CD4-positive, alpha-beta T cell treated with Interleukin-17A for 1 hour (primary cell): ENCODE results near the gene MAGEF1.

Experiments used
- DNase-seq: peaks from one replicate; pipeline ENCODE4 v3.0.0-alpha.2; 2020

Gene MAGEF1, protein sequence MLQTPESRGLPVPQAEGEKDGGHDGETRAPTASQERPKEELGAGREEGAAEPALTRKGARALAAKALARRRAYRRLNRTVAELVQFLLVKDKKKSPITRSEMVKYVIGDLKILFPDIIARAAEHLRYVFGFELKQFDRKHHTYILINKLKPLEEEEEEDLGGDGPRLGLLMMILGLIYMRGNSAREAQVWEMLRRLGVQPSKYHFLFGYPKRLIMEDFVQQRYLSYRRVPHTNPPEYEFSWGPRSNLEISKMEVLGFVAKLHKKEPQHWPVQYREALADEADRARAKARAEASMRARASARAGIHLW

DNA sequence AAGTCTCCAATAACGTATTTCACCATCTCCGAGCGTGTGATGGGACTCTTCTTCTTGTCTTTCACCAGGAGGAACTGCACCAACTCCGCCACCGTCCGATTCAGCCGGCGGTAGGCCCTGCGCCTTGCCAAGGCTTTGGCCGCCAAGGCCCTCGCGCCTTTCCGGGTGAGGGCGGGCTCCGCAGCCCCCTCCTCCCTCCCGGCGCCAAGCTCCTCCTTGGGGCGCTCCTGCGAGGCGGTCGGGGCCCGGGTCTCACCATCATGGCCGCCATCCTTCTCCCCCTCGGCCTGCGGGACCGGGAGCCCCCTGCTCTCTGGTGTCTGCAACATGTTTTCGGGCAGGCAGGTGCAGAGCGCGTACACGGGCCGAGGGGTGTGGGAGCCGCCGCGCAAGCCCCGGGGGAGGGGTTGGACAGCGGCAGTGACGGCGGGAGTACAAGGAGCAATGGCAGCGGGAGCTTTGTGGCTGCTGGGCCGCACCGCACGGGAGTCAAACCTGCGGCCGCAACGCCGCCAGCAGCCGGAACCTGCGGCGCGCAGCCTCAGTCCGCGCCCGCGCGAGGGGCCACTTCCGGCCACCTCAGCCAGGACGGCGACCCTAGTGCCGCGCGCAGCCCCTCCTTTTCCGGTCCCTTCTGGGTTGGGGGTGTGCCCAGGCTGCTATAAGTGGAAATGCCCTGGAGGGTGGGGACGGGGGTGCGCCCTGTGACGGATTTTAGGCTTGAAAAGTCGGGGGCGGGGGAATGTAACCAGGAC, at the start of gene MAGEF1:
Gene MAGEF1 (minus strand): TSS at position 572 of the 755 bp plus-strand sequence. CDS start 243 bp downstream, at position 329.
- peak; percentile 74 for DNase-seq

DNA sequence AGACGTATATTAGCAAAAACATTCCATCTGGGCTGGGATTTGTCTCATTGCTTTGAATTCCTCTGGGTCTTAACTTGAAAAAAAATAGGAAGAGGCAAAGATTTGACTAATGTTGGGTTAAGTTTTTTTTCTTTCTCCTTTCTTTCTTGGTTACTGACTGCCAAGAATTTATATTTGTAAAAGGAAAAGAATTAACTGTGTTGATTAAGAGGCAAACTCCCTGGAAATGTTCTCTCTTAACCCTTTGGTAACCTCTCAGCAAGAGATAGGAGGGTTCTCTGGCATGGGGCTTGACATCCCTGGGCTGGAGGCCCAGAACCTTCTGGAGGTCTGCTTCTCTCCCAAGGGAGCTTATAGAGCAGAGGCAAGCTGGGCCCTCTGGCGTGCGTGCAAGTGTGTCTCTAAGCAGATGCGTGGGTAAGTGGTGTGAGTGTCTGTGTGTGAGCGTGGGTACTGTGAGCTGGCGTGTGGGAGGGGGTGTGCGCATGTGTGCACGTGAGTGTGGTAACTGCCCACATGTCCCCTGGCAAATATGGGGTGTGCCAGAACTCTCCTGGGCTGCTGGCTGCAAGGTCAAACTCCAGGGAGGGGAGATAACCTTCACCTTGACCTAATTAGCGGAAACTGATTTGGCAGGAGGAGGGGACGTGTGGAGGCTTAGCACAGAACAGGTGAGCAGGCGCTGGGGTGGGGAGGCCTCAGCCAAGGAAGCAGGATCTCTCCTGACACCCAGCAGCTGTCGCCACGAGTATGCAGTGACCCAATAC, 49.4 kb upstream of the MAGEF1 start:
- no peak for DNase-seq

DNA sequence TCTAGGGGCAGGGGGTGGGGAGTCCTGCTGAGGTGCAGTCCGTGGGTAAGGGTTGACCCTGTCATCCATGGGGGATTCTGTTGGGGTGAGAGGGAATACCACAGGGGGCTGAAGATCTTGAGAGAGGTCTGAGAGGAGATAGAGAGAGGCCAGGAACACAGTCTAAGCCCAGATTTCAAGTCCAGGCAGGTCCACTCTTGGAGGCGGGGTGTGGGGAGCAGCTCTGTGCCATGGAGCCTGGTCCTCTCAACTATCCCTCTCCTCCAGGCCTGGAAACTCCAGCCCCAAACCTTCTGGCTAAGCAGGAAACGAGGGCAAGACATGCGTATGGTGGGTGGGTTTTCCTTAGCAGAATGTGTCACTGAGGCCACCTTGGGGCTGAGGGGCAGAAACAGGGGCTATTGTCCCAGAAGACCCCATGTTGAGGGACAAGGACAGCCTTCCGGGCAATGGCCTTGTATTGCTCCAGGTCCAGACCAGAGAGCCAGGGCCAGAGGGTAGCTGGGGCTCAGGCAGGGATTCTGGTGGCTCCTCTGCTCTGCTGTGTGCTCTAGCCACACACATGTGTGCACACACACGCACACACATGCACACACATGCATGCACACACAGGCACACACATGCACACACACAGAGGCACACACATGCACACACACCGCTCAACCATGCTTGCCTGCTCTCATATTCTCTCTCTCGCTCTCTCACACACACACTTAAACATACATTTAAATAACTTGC, 48.6 kb upstream of the MAGEF1 start:
- no peak for DNase-seq

DNA sequence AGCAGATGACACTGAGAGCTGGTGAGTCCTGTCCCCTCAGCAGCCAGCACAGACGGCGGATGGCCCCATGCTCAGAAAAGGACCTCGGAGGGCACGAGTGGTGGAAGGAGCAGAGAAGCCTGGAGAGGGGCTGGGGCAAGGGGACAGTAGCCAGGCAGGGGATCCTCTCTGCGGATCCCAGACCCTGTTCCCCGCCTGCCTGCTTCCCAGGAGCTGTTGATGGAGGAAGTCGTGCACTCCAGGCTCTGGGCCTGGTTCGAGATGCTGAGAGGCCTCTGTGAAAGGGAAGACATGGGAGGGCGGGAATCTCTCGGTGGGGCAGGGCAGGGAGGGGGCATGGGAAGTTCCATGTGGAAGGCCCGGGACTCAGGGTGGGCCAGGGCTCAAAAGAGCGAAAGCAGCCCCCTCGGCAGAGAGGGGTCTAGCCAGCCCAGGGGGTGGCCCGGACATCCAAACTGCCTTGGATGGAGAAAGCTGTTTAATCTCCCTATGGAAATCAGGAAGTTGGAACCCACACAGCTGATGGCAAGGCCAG, 47.9 kb upstream of the MAGEF1 start:
- no peak for DNase-seq

DNA sequence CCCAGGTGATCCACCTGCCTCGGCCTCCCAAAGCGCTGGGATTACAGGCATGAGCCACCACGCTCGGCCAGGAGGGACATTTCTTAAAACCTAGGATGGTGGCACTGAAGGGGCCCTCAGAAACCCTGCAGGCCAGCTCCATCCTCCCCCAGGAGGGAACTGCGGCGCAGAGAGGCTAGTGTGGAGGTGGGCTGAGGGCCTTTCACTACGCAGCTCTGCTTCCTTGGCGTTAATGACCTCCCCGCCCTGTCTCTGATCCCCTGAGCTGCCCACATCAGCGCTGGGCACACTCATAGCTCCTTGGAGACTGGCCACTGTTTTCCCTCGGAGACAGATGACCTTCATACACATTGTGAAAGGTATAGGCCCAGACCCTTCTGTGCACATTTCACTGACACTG, 46.2 kb upstream of the MAGEF1 start:
- DNase-seq: no peak

DNA sequence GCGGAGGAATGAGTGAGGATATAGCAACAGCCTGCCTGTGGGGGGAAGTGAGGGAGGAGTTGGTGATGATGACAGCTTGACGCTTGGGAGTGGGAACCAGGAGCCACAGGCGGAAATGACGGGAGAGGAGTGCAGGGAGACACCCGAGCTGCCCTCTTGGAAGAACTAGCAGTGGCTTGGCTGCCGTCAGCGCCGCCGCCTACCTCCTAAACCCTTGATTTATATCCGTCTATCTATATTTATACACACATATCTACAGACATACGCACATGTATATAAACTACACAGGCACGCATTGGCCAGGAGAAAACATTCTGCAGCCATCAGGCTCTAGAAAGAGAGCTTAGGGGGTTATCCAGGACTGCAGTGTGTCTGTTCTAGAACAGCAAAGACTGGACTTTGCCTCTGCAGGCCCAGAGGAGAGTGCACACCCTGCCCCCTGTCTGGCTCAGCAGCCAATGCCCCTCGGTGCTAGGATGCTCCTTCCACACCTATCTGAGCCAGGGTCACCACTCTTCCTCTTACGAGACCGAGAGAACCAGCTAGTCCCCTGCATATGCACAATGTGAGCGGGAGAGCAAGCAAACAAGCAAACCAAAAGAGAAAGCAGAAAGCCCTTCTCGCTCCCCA, 45.3 kb upstream of the MAGEF1 start:
- no peak for DNase-seq

DNA sequence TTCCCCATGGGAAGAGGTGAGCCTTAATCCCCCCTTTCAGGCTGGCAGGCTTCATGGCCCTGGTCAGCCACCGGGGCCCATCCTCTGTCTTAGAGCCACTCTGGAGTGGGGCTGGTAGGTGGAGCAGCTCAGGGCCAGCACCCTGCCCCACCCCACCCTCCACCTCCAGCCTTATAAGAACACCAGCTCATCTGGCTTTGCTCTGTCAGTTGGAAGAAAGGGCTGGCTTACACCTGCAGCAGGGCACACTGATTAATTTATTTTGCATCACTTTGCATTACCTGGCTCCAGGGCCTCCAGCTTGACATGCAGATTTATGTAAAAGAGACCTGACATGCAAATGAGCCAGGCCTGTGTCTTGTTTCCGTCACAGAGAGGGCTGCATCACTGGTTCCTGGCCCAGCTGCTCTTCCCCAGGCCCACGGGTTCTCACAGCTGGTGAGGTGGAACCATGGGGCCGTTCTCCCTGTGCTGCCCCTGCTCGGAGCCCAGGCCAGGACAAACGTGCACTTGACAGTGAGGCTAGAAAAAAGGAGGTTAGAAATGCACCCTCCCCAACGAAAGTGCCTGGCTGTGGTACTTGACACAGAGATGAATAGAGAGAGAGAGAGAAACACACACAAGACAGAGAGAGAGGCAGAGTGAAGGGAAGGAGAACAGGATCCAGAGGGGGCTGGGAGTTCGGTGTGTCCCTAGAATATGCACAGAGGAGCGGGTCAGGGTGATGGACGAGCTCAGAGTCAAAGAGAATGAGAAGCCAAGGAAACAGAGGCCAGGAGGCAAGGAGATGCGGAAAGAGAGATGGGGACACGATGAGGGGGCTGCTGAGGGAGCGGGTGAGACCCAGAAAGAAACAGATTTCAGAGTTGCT, 44.5 kb upstream of the MAGEF1 start:
- DNase-seq: no peak

DNA sequence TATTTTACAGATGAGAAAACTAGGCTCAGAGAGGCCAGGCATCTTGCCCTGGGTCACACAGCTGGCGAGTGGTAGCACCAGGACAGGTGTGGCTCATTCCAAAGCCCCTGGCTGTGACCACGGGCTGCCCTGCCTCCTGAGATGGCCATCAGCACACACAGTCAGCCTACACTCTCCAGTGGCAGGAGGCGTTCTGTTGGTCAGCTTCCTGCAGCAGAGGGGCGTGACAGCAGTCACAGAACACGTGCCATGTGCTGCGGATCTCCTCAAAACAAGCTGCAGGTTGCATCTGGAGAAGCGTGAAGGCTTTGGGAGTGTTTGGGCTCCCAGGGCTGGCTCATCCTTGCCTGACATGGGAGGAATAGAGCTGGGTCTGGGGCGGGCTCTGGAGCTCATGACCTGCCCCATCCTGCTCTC, 43.5 kb upstream of the MAGEF1 start:
- DNase-seq: no peak

DNA sequence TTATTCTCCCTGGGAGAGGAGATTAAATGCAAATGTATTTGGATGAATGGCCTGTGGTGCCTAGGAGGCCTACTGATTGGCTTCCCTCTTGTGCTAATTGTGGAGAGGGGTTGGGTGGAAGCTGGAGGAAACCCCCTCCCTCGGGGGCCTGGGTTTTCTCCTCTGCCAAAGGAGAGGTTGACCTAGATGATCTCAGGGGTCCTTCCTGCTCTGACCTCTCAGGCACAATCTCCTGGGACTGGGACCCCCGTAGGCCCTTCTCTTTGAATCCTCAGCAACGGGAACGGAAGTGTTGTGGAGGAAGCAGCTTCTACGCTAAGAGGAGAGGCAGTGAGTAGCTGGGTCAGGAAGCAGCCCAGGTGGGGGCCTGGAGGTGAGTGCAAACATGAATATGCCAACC, 40.5 kb upstream of the MAGEF1 start:
- DNase-seq: no peak

DNA sequence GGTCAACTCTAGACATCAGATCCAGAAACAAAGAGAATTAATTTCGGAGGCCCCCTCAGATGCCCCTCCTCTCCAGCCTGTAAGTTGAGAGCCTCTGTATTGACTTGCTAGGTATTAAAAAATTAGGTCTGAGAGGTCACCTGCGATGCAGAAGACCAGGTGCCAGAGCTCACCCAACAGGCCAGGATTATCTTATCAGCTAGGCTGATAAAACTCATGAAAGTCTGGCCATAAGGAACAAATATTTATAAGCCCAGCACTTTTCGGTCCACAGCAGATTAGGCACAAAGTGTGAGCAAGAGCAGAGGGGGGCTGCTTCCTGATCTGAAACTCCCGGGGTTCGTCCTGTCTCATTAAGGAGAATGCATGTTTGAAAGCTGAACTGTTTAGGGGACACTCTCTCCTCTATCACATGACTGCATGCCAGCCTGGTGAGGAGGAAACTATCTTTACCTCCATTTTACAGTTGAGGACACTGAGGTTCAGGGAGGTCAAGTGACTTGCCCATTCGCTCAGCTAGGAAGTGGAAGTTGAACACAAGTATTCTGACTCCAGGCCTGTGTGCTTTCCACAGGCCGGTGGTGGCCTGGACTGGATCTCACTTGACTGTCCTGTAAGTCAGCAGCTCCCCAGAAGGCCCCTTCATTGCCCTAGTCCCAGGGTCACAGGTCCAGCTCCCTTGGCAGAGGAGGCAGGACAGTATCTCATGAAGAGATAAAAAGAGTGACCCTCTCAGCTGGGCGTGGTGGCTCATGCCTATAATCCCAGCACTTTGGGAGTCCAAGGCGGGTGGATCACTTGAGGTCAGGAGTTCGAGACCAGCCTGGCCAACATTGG, 39.6 kb upstream of the MAGEF1 start:
- no peak for DNase-seq

DNA sequence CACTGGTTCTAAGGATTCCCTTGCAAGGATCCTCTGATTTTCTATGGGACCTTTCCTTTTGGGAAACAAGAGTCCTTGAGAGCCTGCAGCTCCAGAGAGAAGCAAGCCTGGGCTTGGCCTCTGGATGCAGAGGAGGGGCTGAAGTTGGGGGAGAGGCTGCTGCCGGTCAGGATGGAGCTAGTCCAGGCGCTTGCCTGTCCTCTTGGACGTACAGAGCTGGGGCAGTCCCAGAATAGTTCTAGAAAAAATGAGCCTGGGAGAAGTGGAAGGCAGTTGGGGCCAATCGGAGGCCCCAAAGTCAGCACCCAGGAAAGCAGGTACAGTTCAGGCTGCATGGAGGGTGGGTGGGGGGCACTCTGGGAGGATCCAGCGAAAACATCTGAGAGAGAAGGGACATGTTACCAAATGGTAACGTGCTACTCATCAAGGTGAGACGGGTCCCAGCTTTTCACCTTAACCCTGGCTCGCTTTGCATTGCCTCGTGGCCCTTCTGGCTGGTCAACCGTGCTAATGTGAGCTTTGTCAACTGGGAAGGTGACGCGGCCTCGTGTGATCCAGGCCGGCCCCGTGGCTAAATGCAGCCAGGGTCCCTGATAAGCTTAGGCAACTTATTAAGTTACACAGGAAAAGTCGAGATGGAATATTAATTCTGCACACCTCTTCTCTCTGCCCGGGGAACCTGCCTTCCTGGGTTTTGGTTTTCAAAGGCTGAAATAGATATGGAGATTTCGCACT, 38.7 kb upstream of the MAGEF1 start:
- no peak for DNase-seq

DNA sequence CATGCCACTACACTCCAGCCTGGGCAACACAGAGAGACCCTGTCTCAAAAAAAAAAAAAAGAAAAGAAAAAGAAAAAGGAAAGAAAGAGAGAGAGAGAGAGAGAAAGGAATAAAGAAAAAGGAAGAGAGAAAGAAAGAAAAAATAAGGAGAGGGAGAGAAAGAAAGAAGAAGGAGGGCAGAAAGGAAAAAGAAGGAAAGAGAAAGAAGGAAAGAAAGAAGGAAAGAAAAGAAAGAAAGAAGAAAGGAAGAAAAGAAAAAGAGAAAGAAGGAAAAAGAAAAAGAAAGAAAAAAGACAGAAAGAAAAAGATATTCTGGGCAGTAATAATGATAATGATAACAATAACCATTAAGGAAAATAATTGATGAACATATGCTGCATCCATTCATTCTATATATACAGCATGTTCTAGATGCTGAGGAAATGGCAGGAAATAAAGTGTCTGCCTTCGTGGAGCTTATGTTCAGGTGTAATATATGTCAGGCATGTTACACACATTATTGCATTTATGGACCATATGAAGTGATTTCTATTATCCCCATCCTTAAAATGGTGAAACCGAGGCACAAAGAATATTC, 37.4 kb upstream of the MAGEF1 start:
- no peak for DNase-seq

DNA sequence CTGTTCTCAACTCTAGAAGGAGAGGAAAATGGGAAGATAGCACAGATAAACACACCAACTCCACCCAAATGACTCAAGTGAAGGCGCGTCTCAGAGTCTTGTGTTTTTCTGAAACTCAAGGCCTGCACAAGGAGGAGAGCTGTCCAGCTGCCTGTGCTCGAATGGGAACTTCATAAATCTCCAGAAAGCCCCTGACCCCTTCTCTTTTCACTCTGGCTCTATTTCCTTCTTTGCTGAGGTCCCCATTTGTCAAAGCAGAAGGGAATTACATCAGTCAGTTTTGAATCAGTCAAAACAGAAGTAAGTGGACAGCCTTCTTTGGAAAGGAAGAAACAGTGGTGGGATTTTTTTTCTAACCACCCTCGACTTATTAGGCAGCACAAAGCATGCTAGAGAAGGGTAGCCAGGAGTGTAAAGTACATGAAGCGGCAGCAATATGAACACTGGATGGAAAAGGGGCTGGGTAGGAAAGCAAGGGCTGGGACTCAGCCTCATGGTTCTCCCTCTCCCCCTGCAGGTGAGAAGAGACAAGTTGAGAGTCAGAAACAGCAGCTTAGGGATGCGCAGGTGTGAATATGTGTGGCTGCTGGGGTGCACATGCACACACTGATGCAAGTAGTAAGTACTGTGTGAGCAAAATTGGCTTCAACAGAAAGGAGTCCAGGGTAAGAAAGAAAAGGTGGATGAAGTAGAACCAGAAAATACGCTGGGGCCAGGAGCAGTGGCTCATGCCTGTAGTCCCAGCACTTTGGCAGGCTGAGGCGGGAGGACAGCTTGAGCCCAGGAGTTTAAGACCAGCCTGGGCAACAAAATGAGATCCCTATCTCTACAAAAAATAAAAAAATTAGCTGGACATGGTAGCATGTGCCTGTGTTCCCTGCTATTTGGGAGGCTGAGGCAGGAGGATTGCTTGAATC, 36.6 kb upstream of the MAGEF1 start:
- peak; percentile 7 for DNase-seq

DNA sequence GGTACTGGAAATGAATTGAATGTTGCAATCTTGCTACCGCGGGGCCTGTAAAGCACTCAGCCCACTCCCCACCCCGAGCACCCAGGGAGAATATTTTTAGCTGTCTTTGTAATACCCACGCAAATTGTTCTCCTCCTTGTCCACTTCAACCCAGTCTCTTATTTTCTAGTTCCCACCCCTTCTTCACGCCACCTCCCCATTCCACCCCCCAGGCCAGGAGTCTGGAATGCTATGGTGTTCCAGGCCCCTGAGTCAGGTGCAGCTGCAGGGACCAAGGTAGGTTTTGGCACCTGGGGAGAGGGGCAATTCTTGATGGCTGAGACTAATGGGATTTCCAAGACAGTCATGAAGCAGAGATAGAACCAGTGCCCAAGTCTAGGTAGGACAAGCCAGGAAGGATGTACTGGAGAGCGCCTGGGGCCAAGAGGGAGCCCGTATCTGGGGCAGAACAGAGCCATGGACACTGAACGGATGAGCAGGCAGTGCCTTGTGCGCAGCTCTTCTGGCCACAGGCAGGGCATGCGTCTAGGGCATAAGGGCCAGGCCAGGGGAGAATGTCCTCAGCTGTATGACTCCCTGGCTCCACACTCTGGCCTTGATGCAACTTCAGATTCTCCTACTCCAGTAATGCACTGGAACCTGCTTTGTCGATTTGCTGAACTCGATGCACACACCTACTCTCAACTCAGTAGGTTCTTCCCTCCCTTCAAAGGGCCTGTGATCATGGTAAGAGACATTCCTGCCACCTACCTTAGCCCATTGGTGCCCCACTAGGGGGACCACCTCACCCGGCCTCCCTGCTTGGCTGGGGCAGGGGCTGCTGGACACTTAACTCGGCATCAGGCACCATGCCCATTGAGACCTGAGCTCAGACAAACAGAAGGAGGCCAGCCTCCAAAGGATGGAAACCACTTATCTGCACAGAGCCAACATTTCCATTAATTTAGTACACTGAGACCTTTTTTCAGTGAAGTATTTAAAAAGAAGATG, 34.6 kb upstream of the MAGEF1 start:
- DNase-seq: no peak

DNA sequence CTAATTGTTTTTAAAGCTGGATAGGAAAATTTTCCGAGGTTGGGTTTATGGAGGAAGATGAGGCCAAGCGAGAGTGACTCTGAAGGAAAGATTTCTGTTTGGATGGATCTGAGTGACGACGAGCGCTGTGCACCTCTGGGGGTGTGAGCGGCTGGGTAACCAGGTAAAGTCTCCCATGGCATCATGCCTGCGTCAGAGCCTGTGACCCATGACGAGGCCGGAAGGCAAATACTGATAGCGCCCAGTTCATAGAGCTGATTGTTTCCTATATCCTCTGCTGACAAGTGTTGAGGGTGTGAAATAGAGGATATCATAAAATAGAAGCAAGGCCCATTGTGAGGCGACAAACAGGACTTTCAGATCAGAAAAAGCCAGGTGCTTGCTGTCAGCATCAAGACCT, 33.7 kb upstream of the MAGEF1 start:
- DNase-seq: no peak

DNA sequence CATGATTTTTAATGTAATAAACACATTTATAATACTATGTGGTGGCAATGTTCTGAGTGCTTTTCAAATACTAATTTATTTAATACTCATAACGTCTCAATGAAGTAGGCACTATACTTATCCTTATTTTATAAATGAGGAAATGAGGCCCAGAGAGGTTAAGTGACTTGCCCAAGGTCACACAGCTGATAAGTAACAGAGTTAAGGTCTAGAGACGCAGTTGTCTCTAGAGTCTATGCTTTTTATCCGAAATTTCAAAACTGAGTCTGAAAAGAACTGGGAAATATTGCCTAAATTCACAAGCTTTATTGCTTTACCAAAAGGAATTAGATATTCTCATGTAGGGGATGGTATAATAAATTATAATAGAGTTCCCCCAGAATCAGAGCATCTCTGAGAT, 31.4 kb upstream of the MAGEF1 start:
- no peak for DNase-seq

DNA sequence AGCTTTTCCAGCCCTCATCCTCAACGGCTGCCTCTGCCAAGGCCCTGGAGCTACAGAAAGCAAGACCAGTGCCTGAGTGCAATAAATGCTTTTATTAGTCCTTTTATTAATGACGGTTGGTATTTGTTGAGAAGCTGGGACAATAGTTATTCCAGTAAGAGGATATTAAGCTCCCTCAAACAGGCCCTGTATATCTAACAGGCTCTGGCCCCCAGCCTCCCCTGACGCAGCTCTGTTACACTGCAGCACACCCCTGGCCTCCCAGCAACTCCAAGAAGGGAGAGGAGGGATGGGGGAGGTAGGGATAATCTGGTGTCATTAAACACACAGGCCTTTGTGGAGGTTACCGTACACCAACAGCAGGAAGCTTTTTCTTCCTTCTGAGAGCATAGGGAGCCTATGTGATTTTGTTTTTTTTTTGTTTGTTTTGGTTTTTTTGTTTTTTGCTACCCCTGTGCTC, 30.8 kb upstream of the MAGEF1 start:
- no peak for DNase-seq
